Coronary artery (tissue), 2 donors: ENCODE results near the gene NAV3.

ENCODE experiments used
- DNase-seq: peaks from one replicate; pipeline ENCODE4 v3.0.0-alpha.2; 2017; ENCODE audit warnings: low spot score
- H3K27ac ChIP-seq, 2 donors: fragments of 200-600 bp; sonication (generic); one replicate each; pipeline ENCODE4 v1.5.1; 2016 to 2019
- H3K4me3 ChIP-seq: fragments of 200-600 bp; sonication (generic); 2 replicates; pipeline ENCODE4 v1.5.1; 2016; ENCODE audit warnings: mild to moderate bottlenecking, moderate library complexity
- TF ChIP-seq, protein P1 (sequence below): fragments of 200-600 bp; sonication (generic); IDR thresholded peaks from one replicate; pipeline ENCODE4 v1.5.1; 2019; ENCODE audit warnings: antibody characterized with exemption

Gene NAV3

DNA sequence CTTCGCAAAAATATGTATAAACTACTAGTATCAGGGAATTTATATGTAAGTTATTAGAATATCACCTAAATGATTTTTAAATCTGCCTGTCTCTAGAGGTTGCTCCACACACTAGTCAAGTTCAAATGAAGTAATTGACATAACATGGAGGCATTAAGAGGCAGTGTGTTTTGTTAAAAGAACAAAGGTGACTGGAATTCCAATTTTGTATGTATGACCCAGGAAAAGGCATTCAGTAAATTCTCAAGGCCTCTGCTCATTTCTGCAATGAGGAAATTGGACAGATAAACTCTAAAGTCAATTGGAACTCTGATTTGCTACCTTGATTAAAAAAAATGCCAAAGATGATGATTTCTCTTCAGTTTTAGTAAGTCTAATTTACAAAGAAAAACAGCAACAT lies 117.1 kb downstream of the NAV3 start:
- Histone ChIP-seq H3K4me3 (no peak overlapping the region), H3K27ac (no peak overlapping the region)
- DNase-seq: no peak
- TF ChIP-seq, protein P1, sequence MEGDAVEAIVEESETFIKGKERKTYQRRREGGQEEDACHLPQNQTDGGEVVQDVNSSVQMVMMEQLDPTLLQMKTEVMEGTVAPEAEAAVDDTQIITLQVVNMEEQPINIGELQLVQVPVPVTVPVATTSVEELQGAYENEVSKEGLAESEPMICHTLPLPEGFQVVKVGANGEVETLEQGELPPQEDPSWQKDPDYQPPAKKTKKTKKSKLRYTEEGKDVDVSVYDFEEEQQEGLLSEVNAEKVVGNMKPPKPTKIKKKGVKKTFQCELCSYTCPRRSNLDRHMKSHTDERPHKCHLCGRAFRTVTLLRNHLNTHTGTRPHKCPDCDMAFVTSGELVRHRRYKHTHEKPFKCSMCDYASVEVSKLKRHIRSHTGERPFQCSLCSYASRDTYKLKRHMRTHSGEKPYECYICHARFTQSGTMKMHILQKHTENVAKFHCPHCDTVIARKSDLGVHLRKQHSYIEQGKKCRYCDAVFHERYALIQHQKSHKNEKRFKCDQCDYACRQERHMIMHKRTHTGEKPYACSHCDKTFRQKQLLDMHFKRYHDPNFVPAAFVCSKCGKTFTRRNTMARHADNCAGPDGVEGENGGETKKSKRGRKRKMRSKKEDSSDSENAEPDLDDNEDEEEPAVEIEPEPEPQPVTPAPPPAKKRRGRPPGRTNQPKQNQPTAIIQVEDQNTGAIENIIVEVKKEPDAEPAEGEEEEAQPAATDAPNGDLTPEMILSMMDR: no peak

DNA sequence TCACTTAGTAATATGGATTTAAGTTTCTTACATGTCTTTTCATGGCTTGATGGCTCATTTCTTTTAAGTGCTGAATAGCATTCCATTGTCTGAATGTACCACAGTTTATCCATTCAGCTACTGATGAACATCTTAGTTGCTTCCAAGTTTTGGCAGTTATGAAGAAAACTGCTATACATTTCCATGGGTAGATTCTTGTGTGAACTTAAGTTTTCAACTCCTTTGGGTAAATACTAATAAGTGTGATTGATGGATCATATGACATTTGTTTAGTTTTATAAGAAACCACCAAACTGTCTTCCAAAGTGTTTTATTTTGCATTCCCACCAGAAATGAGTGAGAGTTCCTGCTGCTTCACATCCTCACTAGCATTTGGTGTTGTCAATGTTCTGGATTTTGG lies 119.2 kb downstream of the NAV3 start:
- no peak for DNase-seq
- Histone ChIP-seq H3K27ac (no peak overlapping the region), H3K4me3 (no peak overlapping the region)
- TF ChIP-seq, protein P1: no peak

DNA sequence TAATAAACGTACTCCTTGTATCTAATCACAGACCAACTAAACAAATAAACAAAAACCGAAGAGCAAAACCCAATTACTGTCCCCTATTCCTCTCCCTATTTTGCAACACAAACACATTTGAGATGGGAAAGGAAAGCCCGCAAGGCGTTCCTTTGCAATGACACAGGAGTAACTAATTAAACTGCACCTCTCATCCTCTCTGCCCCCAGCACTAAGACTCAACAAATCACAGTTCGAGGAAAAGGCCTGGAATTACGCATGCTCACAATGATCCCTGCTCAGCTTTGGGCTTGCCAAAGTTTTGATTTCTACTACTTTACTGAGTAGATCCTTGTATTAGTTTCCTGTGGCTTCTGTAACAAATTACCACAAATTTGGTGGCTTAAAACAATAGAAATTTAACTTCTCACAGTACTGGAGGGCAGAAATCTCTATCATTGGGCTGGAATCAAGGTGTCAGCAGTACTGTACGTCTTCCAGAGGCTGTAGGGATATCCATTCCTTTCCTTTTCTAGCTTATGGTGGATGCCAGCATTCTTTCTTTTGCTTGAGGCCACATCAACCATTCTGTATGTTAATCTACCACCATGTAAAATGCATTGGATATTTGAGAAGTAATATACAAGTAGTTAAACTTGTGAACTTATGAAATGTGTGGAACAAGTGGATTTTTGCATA lies 123.0 kb downstream of the NAV3 start:
- H3K27ac ChIP-seq: no peak overlapping the region
- TF ChIP-seq, protein P1: no peak
- H3K4me3 ChIP-seq: no peak overlapping the region
- no peak for DNase-seq

DNA sequence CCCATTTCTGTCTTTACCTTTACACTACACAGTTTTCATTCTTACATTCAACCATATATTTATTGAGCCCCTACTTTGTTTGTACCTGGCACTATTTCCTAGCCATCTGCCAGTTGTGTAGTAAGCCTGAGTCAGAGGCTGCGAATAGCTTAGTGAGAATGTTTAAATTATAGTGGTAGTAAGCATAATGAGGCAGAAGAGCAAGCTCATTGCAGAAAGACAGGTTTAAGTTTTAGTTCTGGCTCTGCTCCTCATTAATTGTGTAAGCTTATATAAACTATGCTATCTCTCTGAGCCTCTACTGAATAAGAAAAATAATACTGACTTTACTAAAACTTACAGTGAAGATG lies 123.5 kb downstream of the NAV3 start:
- no peak for DNase-seq
- TF ChIP-seq, protein P1: no peak
- Histone ChIP-seq H3K4me3 (no peak overlapping the region), H3K27ac (no peak overlapping the region)

DNA sequence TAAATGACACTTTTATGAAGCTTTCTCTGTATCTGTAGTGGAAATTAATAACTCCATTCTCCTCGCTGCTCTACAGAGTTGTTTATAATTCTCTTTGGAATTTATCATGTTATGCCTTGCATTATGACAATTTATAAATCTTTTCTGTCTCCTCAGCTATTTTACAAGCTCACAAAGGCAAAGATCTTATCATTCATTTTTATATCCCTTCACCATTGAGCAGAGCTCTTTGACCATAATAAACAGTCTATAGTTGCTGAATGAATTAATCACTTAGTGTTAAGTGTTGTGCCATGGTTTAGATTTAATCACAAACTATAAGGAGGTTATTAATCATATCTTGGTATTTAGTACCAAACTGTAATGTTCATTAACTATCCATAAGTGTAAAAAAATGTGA lies 126.4 kb downstream of the NAV3 start:
- DNase-seq: no peak
- TF ChIP-seq, protein P1: no peak

DNA sequence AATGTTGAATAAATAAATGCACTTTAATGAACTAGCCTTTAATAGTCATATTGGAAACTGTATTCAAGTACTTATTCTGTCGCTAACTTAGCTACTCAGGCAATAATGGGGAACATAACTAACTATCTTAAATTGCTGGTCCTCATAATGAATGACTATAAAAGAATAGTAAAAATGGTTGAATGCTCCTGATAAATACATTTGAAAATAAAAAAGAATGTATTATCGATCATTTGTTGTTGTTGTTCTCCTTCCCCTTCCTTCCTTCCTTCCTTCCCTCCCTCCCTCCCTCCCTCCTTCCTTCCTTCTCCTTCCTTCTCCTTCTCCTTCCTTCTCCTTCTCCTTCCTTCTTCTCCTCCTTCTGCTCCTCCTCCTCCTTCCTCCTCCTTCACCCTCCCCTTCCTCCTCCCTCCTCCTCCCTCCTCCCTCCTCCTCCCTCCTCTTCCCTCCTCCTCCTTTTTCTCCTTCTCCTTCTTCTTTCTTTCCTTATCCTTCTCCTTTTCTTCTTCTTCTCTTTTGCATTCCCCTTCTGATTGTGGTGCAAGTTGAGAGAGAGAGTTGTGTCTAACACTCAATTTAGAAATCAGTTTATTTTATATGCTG lies 133.0 kb downstream of the NAV3 start:
- no peak for DNase-seq
- TF ChIP-seq, protein P1: no peak
- H3K4me3 ChIP-seq: no peak overlapping the region
- H3K27ac ChIP-seq: no peak overlapping the region

More for the DNA sequence above, 126.4 kb downstream of the NAV3 start:
- Histone ChIP-seq H3K4me3 (no peak overlapping the region), H3K27ac (no peak overlapping the region)

DNA sequence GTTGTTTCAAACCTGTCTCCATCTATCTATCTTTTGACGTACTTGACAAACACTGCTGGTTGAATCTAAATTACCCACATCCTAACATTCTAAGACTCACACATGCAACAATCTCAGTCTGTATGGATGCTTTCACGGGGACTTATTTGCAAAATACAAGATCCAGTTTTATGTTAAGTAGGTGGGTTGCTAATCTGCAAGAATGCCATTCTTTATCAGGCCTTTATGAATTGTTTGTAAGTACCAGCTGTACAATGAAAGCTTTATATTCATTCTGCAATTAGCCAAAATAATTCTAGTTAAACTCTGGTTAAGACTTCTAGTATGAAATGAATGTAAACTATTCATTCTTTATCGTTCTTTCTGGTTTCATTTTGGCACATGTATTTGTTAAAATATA lies 135.1 kb downstream of the NAV3 start:
- H3K4me3 ChIP-seq: no peak overlapping the region

More for the DNA sequence above, 135.1 kb downstream of the NAV3 start:
- H3K27ac ChIP-seq: no peak overlapping the region
- TF ChIP-seq, protein P1: no peak
- no peak for DNase-seq
